ENCODE data around the gene AMIGO1. TPM values are rescaled to one million over a fixed set of nuclear protein-coding genes. Genes with fewer than 3 reads are reported as not detected.
"Not testable (repeated sequence)": the region's sequence is repeated elsewhere in the genome, so short reads cannot be mapped to it uniquely, and the experiment has no call there.

Gene AMIGO1
- total RNA-seq, 1 donor from 2014 or later: 15.6 TPM

DNA sequence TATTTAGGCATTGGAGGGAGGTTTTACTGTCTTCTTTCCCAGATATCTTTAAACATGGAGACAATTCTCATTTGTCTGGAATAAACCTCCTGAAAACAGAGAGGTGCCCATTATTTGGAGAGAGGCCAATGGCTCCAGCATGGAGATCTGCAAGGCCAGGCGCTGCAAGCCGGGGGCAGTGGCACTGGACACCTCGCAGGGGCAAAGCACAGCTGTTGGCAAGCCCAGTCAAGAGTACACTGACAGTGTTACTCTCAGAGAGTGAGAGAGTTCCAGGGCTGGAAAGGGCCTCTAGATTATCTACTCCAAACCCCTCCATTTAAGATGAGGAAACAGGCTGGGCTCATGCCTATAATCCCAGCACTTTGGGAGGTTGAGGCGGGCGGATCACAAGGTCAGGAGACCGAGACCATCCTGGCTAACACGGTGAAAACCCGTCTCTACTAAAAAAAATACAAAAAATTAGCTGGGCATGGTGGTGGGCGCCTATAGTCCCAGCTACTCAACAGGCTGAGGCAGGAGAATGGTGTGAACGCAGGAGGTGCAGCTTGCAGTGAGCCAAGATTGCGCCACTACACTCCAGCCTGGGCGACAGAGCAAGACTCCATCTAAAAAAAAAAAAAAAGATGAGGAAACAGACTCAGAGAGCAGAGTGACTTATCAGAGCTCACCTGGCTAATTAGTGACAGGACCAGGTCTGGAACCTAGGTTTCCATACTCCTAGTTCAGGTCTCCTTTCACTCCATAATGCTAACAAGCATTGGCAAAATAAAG lies 36.1 kb downstream of the AMIGO1 start:
- ATAC-seq; intact Hi-C loops (cut with DNase I); DNase-seq (ENCODE audit: low spot score): not testable (repeated sequence)

DNA sequence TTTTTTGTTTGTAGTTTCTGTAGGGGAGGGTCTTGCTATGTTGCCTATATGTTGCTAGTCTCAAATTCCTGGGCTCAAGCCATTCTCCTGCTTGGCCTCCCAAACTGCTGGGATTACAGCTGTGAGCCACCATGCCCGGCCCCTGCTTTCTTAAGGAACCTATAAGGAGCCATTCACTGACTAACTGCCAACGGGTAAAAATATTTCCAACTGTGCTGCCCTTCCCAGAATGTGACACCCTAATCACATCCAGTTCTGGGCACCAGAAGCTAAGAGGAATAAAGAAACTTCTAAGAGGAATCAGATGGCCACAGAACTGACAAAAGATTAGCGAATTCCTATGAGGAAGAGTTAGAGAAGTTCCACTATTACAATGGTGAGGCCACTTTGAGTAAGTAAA lies 36.7 kb downstream of the AMIGO1 start:
- ATAC-seq (no peak), DNase-seq (ENCODE audit: low spot score) (no peak)
- intact Hi-C loops (cut with DNase I): loop anchor here (1.0 kb wide), 1 partner anchor 22 kb away; no protein-coding TSS in a partner anchor

DNA sequence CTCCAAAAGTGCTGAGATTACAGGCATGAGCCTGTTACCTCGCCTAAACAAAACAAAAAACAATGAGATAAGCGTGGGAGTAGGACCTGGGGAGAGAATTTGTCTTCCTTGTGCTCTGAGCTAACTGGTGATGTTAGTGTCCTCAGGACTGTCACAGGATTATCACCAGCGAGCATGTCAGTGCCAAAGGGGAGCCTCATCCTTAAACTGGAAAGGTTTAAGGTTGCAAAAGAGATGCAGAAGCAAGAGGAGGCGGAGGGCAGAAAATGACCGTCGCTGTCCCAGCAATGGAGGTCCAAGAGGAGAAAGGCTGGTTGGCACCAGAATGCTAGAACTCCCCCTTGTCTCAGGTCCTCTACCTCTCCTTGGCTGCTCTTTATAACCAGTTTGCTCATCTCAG lies 39.3 kb downstream of the AMIGO1 start:
- no peak for ATAC-seq
- no peak for DNase-seq (ENCODE audit: low spot score)
- intact Hi-C loops (cut with DNase I): no loop called here

DNA sequence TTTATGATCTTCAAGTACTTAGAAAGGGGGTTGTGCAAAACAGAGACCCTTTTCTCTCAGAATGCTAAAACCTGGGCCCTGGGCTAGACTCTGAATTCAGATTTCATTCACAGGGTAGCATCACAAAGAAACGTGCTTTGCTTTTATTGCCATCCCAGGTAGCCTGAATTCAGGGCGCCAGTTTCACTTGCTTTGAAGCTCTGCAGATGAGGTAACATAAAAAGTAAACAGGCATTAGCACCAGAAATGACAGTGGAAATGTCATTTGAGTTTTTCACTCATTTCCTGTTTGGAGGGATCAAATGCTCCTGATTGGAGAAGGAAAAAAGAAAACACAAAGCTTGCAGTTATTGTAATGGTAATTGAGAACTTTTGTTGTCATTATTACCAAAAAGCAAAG lies 40.6 kb downstream of the AMIGO1 start:
- DNase-seq (ENCODE audit: low spot score): no peak
- ATAC-seq: no peak
- intact Hi-C loops (cut with DNase I): no loop called here

DNA sequence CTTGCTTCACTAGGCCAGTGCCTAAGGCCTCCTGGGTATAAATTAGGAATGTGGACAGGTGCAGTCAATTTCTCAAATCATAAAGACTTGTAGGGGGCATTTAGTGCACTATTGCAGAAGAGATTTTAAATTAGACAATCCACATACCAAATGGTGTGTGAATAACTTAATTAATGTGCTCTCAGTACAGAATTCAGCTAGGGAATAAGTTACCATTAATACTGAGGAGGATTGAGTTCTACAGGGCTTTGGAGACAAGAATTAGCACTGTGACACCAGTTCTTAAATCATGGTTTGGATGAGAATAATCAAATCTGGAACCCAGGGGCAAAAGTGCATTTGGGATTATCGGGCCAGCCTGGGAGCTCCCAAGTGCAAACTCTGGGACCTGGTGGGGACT lies 41.5 kb downstream of the AMIGO1 start:
- DNase-seq (ENCODE audit: low spot score): no peak
- no peak for ATAC-seq
- intact Hi-C loops (cut with DNase I): no loop called here

DNA sequence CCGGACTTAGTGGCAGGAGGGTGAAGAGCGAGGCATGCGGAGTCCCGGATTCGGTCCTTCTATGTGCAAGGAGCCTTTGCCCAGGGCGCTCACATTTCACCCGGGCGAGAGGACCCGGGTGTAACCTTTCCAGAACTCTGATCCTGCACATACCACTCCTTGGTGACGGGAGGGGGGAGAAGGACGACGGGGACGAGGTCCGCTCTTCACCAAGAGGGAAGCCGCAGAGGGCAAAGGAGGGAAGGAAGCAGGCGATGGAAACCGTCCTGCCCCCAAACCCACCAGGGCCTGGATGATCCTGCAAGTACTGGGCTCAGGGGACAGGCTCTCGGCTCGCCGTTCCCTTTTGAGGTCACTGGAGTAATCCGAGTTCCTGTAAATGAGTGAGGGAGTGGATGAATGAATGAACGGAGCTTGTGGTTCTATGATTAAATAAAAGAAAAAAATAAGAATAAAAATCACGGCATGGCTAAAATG lies 42.2 kb downstream of the AMIGO1 start:
- peak; percentile 21 for ATAC-seq
- DNase-seq (ENCODE audit: low spot score): no peak
- intact Hi-C loops (cut with DNase I): no loop called here

DNA sequence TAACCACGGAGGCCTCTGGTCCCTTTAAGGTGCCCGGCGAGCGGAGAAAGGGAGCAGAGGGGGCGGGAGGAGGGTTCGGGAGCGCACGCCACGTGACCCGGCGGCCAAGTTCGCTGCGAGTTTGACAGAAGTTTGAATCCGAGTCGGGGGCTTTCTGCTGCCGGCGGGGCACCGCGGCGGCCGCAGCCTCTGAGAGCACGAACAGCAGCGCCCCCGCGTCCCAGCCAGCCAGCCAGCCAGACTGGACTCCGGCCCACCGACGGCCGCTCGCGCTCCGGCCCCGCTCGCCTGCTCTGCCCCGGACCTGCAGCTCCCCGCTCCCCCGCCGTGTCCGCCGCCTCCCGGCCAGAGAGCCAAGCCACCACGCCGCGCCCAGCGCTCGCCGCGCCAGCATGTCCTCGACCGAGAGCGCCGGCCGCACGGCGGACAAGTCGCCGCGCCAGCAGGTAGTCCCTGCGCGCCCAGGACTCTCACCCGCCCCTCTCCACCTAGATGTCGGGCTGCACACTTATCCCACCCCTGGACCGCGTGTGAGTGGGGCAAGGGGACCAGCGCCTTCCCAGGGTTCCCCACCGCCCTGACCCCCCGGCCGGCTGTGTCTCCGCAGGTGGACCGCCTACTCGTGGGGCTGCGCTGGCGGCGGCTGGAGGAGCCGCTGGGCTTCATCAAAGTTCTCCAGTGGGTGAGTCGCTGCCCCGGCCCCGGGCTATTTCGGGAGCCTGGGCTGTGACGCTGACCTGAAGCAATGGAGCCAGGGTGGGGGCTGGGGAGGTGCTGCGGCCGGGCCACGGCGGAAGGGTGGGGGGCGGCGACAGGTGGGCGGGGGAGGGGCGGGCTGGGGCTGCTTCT lies 42.9 kb downstream of the AMIGO1 start, which contains the start of gene SYPL2:
Gene SYPL2 (plus strand): TSS at position 95 of the 849 bp plus-strand sequence. CDS start 298 bp downstream, at position 393.
- intact Hi-C loops (cut with DNase I): no loop called here
- DNase-seq (ENCODE audit: low spot score) (no peak), ATAC-seq (peak; percentile 76)

DNA sequence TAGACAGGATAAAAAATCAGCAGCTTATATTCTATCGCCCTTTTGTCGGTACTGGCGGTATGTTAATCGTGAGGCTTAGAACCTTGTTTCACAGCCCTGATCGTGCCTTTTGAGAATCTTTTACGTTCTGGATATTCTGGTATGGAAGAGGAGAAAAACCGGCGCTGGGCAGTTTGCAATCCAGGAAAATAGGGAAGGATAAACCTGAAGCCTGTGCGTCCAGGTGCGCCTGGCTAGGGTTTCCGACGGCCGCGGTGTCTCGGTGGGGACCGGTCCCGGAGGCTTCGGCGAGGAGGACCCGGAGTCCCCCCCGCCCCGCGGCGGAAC lies 43.4 kb downstream of the AMIGO1 start:
- no peak for DNase-seq (ENCODE audit: low spot score)
- intact Hi-C loops (cut with DNase I): no loop called here
- ATAC-seq: no peak

DNA sequence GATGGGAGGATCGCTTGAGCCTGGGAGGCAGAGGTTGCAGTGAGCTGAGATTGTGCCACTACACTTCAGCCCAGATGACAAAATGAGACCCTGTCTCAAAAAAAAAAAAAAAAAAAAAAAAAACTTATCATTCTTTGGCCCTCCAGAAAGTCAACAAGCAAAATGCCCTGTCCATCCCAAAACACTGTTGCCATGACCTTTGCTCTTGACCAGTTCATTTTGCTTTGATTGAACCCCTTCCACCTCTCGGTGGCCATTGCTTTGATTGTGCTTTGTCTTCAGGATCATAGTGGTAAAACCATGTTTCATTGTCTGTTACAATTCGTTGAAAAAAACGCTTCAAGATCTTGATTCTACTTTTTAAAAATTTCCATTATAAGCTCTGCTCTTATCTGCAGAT lies 51.7 kb downstream of the AMIGO1 start:
- intact Hi-C loops (cut with DNase I): no loop called here
- DNase-seq (ENCODE audit: low spot score) (no peak), ATAC-seq (no peak)

DNA sequence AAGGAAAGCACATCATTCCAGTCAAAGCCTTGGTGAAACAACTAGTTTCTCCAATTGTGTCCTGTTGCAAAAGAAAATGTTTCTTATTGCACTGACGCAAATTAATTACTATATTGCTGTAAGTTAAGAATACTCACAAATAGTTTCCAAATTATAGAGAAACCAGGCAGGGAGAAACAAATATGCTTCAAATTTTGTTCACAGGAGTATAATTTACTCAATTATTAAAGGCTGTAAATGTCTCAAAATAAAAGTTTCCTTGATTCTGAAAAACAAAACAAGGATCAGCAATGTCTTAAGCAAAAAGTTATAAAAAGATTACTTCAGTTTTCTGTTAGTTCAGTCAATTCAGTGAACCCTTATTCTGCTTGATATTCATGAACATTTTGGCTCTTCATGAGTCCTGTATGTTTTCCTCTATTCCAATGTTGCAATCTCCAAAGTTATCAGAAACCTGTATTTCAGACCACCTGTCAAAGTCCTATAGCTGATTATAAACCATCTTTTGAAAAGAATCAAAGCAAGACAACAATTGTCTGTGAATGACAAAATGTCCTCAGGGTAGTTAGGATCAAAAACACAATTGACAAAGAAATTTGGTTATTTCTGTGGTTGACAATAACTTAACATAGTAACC lies 54.9 kb downstream of the AMIGO1 start:
- intact Hi-C loops (cut with DNase I): no loop called here
- no peak for DNase-seq (ENCODE audit: low spot score)
- ATAC-seq: no peak

Other genes with a start within 250 kb of the AMIGO1 start
- gene PSRC1, start 226.6 kb downstream of the AMIGO1 start, total RNA-seq: 7.6 TPM
- 0.45 TPM for gene MYBPHL, start 202.7 kb downstream of the AMIGO1 start, total RNA-seq
- 111 TPM for gene SORT1, start 111.8 kb downstream of the AMIGO1 start, total RNA-seq
- gene PSMA5, start 83.3 kb downstream of the AMIGO1 start, total RNA-seq: 44.8 TPM
- gene SYPL2, start 43.2 kb downstream of the AMIGO1 start, total RNA-seq: 4.2 TPM
- 5.0 TPM for gene ATXN7L2, start 25.8 kb downstream of the AMIGO1 start, total RNA-seq
- gene CYB561D1, start 15.6 kb downstream of the AMIGO1 start, total RNA-seq: 7.6 TPM
- gene GPR61, start 30.1 kb upstream of the AMIGO1 start, total RNA-seq: not detected
- 7.0 TPM for gene GNAI3, start 38.9 kb upstream of the AMIGO1 start, total RNA-seq
- not detected for gene GNAT2, start 109.9 kb upstream of the AMIGO1 start, total RNA-seq
- gene AMPD2, start 110.1 kb upstream of the AMIGO1 start, total RNA-seq: 49.5 TPM
- gene GSTM4, start 146.4 kb upstream of the AMIGO1 start, total RNA-seq: 36.7 TPM
- 194 TPM for gene GSTM2, start 158.3 kb upstream of the AMIGO1 start, total RNA-seq
- 91.5 TPM for gene GSTM1, start 178.1 kb upstream of the AMIGO1 start, total RNA-seq
- gene GSTM5, start 202.5 kb upstream of the AMIGO1 start, total RNA-seq: 41.6 TPM
- gene GSTM3, start 231.3 kb upstream of the AMIGO1 start, total RNA-seq: 104 TPM

Measured in sciatic nerve (tissue), 2 donors.